ENCODE measurements around the gene TNS3. TPM values are rescaled to one million over a fixed set of nuclear protein-coding genes. Genes with fewer than 3 reads are reported as not detected.

Gene TNS3
- total RNA-seq, 1 experiment from 2014 or later: 135 TPM

DNA sequence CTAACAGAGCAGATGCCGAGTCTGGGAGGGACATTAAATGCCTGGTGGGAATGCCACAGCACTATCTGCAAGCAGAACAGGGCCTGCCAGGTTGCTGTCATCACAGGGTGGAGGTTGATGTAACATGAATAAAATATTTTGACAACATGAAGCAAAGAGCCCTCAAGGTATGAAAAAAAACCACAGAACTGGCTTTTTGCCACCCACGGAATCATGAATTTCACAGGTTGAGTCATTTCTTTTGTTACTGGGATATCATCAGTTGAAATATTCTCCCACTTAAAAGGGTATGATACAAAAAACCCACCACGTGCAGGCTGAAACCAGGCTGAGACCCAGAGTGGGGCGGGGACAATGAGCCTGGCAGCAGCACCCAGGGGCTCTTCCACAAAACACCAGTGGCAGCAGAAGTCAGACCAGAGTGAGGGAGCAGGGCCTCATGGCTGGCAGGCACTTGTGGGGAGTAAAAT lies 220.1 kb downstream of the TNS3 start:
- no TSS peak for BruUV-seq (replicated peaks)
- Mint-ChIP-seq H3K27ac (ENCODE audit: unreplicated experiment) (no peak overlapping the region), H3K27me3 (ENCODE audit: unreplicated experiment) (no peaks in the 10 kb centered on the region), H3K4me1 (ENCODE audit: low read depth, unreplicated experiment) (no peaks in the 10 kb centered on the region), H3K9me3 (ENCODE audit: low read depth, unreplicated experiment) (no peaks in the 10 kb centered on the region), H3K4me3 (ENCODE audit: low read depth, unreplicated experiment) (no peak overlapping the region), H3K36me3 (ENCODE audit: insufficient read depth, unreplicated experiment) (peaks cover 8% of the 10 kb centered on the region)
- CTCF ChIA-PET: no interaction called here
- peak; percentile 76 for DNase-seq
- TF ChIP-seq, protein P1, sequence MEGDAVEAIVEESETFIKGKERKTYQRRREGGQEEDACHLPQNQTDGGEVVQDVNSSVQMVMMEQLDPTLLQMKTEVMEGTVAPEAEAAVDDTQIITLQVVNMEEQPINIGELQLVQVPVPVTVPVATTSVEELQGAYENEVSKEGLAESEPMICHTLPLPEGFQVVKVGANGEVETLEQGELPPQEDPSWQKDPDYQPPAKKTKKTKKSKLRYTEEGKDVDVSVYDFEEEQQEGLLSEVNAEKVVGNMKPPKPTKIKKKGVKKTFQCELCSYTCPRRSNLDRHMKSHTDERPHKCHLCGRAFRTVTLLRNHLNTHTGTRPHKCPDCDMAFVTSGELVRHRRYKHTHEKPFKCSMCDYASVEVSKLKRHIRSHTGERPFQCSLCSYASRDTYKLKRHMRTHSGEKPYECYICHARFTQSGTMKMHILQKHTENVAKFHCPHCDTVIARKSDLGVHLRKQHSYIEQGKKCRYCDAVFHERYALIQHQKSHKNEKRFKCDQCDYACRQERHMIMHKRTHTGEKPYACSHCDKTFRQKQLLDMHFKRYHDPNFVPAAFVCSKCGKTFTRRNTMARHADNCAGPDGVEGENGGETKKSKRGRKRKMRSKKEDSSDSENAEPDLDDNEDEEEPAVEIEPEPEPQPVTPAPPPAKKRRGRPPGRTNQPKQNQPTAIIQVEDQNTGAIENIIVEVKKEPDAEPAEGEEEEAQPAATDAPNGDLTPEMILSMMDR (IDR thresholded peaks at IDR 0.05; ENCODE audit: unreplicated experiment): no peak
- intact Hi-C loops (cut with micrococcal nuclease; ENCODE audit: unreplicated experiment): no loop called here

DNA sequence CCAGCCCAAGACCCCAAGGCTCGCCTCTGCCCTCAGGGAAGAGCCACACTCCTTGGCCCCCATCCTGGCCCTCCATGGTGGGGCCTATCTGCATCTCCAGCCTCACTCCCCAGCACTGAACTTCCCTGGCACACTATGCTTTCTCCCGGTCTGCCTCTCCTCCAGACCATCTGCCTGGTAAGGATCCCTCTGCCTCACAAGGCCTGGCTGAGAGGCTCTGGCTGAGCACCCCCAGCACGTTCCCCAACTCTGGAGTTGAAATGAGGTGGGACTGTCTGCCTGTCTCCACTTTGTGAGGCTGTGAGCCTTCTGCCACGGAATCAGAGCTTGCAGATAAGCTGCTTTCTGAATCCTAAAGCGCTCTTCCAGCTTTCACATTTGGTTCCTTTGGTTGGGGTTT lies 220.7 kb downstream of the TNS3 start:
- no peak for DNase-seq
- H3K27me3 Mint-ChIP-seq (ENCODE audit: unreplicated experiment): no peaks in the 10 kb centered on the region
- H3K36me3 Mint-ChIP-seq (ENCODE audit: insufficient read depth, unreplicated experiment): peaks cover 8% of the 10 kb centered on the region
- TF ChIP-seq, protein P1 (IDR thresholded peaks at IDR 0.05; ENCODE audit: unreplicated experiment): no peak
- no peak overlapping the region for H3K4me3 Mint-ChIP-seq (ENCODE audit: low read depth, unreplicated experiment)
- no TSS peak for BruUV-seq (replicated peaks)
- H3K27ac Mint-ChIP-seq (ENCODE audit: unreplicated experiment): no peak overlapping the region
- no peaks in the 10 kb centered on the region for H3K4me1 Mint-ChIP-seq (ENCODE audit: low read depth, unreplicated experiment)
- intact Hi-C loops (cut with micrococcal nuclease; ENCODE audit: unreplicated experiment): no loop called here
- no peaks in the 10 kb centered on the region for H3K9me3 Mint-ChIP-seq (ENCODE audit: low read depth, unreplicated experiment)
- CTCF ChIA-PET: no interaction called here

DNA sequence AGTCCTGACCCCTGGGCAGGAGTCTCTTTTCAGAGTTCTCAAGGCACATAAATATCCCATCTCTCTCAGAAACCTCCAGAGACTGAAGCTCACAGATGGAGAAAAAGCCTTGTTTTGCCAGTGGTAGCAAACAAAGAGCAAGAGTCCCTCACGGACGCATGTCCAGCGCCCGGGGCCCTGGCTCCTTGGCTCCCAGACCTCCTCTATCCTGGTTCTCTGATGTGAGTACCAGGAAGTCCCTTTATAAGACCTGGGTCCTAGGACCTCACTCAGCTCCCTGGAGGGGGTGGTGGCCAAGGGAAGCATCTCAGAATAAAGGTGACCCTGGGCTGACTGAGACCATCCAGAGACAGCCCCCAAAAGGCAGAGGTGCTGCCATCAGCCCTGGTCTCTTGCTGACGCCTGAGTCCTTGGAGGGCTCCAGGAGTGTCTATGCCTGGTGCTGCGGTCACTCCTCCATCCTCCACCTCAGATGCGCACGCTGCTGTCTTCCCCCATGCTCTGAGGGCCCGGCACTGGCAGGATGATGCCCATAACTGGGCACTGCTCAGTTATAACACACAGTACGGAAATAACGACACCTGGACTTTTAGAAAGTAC lies 221.5 kb downstream of the TNS3 start:
- CTCF ChIA-PET: no interaction called here
- no peaks in the 10 kb centered on the region for H3K27me3 Mint-ChIP-seq (ENCODE audit: unreplicated experiment)
- BruUV-seq (replicated peaks): no TSS peak

DNA sequence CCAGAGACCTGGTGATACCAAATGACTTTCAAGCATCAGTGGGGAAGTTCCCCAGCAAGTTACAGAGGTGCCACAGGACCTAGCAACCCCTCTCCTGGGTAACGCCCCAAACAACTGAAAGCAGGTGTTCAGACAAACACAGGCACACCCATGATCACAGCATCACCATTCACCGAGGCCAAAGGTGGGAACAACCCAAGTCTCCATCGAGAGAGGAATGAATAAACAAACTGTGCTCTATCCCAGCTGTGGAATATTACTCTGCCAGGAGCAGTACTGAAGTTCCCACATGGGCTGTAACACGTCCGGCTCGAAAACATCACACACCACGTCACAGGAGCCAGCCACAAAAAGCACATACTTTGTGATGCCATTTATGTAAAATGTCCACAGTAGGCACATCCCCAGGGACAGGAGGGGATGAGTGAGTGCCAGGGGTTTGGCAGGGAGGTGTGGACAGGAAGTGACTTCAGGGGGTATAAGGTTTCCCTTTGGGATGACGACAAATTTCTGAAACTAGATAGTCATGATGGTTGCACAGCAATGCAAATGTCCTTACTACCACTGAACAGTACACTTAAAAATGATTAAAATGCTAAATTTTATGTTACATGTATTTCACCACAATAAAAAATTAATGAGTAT lies 222.8 kb downstream of the TNS3 start:
- CTCF ChIA-PET: no interaction called here
- H3K4me3 Mint-ChIP-seq (ENCODE audit: low read depth, unreplicated experiment): no peak overlapping the region
- no peaks in the 10 kb centered on the region for H3K27me3 Mint-ChIP-seq (ENCODE audit: unreplicated experiment)
- DNase-seq: no peak
- H3K27ac Mint-ChIP-seq (ENCODE audit: unreplicated experiment): no peak overlapping the region
- H3K36me3 Mint-ChIP-seq (ENCODE audit: insufficient read depth, unreplicated experiment): peaks cover 8% of the 10 kb centered on the region
- no TSS peak for BruUV-seq (replicated peaks)
- H3K4me1 Mint-ChIP-seq (ENCODE audit: low read depth, unreplicated experiment): no peaks in the 10 kb centered on the region
- H3K9me3 Mint-ChIP-seq (ENCODE audit: low read depth, unreplicated experiment): no peaks in the 10 kb centered on the region
- intact Hi-C loops (cut with micrococcal nuclease; ENCODE audit: unreplicated experiment): no loop called here
- TF ChIP-seq, protein P1 (IDR thresholded peaks at IDR 0.05; ENCODE audit: unreplicated experiment): no peak

More for the DNA sequence above, 221.5 kb downstream of the TNS3 start:
- intact Hi-C loops (cut with micrococcal nuclease; ENCODE audit: unreplicated experiment): no loop called here
- Mint-ChIP-seq H3K27ac (ENCODE audit: unreplicated experiment) (no peak overlapping the region), H3K36me3 (ENCODE audit: insufficient read depth, unreplicated experiment) (peaks cover 8% of the 10 kb centered on the region), H3K9me3 (ENCODE audit: low read depth, unreplicated experiment) (no peaks in the 10 kb centered on the region), H3K4me3 (ENCODE audit: low read depth, unreplicated experiment) (no peak overlapping the region), H3K4me1 (ENCODE audit: low read depth, unreplicated experiment) (no peaks in the 10 kb centered on the region)
- no peak for DNase-seq
- TF ChIP-seq, protein P1 (IDR thresholded peaks at IDR 0.05; ENCODE audit: unreplicated experiment): no peak
